ENCODE results near the gene SEC23B.
"Not testable (repeated sequence)": the region's sequence is repeated elsewhere in the genome, so short reads cannot be mapped to it uniquely, and the experiment has no call there.

Gene SEC23B

GRCh38 chr20:18523066-18523465 lies 15.3 kb downstream of the SEC23B start:
- no peak overlapping the region for H3K4me2 ChIP-seq (ENCODE audit: insufficient read depth, low read length, poor library complexity, severe bottlenecking)
- H2BK5ac ChIP-seq (ENCODE audit: low read length) = no peak overlapping the region
- H3K4me1 ChIP-seq (ENCODE audit: control insufficient read depth in 2 of 2, insufficient read depth in 1 of 2, low read depth in 1 of 2, low read length in 2 of 2) = no peaks in the 10 kb centered on the region
- H3K27me3 ChIP-seq (ENCODE audit: control insufficient read depth in 3 of 3, insufficient read depth in 3 of 3, low read depth in 1 of 3, low read length in 3 of 3) = no peaks in the 10 kb centered on the region
- no peak overlapping the region for H3K14ac ChIP-seq (ENCODE audit: low read length)
- H2BK12ac ChIP-seq (ENCODE audit: low read length) = no peak overlapping the region
- H3K18ac ChIP-seq (ENCODE audit: low read length) = no peak overlapping the region
- no peak overlapping the region for H2AK5ac ChIP-seq (ENCODE audit: low read depth, low read length)
- no peaks in the 10 kb centered on the region for H3K9me3 ChIP-seq (replicated peaks in 1 of 2; ENCODE audit: control insufficient read depth in 2 of 2, insufficient read depth in 1 of 2, low read depth in 1 of 2, low read length in 2 of 2)
- no peak overlapping the region for H4K91ac ChIP-seq (ENCODE audit: low read depth, low read length, poor library complexity)
- no peak for DNase-seq (ENCODE audit: low spot score)
- no peak overlapping the region for H3K4me3 ChIP-seq (ENCODE audit: low read length in 2 of 2)
- no peak overlapping the region for H3K9ac ChIP-seq (ENCODE audit: low read depth, low read length, poor library complexity)
- no peak overlapping the region for H2AFZ ChIP-seq (ENCODE audit: low read length)
- H3K4ac ChIP-seq (ENCODE audit: low read length) = no peak overlapping the region
- H2BK120ac ChIP-seq (ENCODE audit: low read depth, low read length) = no peak overlapping the region
- H2BK15ac ChIP-seq (ENCODE audit: low read length) = no peak overlapping the region
- H3K23ac ChIP-seq (ENCODE audit: low read depth, low read length, poor library complexity) = no peak overlapping the region
- no CpG with 5 or more reads among the region's 2 CpGs for WGBS, 2 donors (ENCODE audit: extremely low coverage in 2 of 2, insufficient read length in 2 of 2, insufficient replicate concordance in 1 of 2)
- H3K79me1 ChIP-seq (ENCODE audit: low read depth, low read length) = no peaks in the 10 kb centered on the region
- H4K8ac ChIP-seq (ENCODE audit: low read depth, low read length) = no peak overlapping the region
- H3K36me3 ChIP-seq (replicated peaks in 1 of 2; ENCODE audit: control insufficient read depth in 2 of 2, insufficient read depth in 2 of 2, low read length in 2 of 2) = peaks cover 16 to 54% of the 10 kb centered on the region in 2 donors
- no peak overlapping the region for H3K27ac ChIP-seq (replicated peaks; ENCODE audit: low read length)

- Histone ChIP-seq H3K4ac (ENCODE audit: low read length) (no peak overlapping the region), H2BK12ac (ENCODE audit: low read length) (no peak overlapping the region), H3K79me1 (ENCODE audit: low read depth, low read length) (no peaks in the 10 kb centered on the region), H4K8ac (ENCODE audit: low read depth, low read length) (no peak overlapping the region), H2BK120ac (ENCODE audit: low read depth, low read length) (no peak overlapping the region), H3K4me3 (ENCODE audit: low read length in 2 of 2) (no peak overlapping the region), H3K14ac (ENCODE audit: low read length) (no peak overlapping the region), H2AFZ (ENCODE audit: low read length) (no peak overlapping the region), H2BK15ac (ENCODE audit: low read length) (no peak overlapping the region), H3K4me1 (ENCODE audit: control insufficient read depth in 2 of 2, insufficient read depth in 1 of 2, low read depth in 1 of 2, low read length in 2 of 2) (no peaks in the 10 kb centered on the region), H4K91ac (ENCODE audit: low read depth, low read length, poor library complexity) (no peak overlapping the region), H3K27me3 (ENCODE audit: control insufficient read depth in 3 of 3, insufficient read depth in 3 of 3, low read depth in 1 of 3, low read length in 3 of 3) (no peaks in the 10 kb centered on the region), H3K36me3 (replicated peaks in 1 of 2; ENCODE audit: control insufficient read depth in 2 of 2, insufficient read depth in 2 of 2, low read length in 2 of 2) (peaks cover 23 to 70% of the 10 kb centered on the region in 2 donors), H3K9me3 (replicated peaks in 1 of 2; ENCODE audit: control insufficient read depth in 2 of 2, insufficient read depth in 1 of 2, low read depth in 1 of 2, low read length in 2 of 2) (peaks cover 0 to 2% of the 10 kb centered on the region in 2 donors), H2AK5ac (ENCODE audit: low read depth, low read length) (no peak overlapping the region), H3K27ac (replicated peaks; ENCODE audit: low read length) (no peak overlapping the region), H3K18ac (ENCODE audit: low read length) (no peak overlapping the region), H3K23ac (ENCODE audit: low read depth, low read length, poor library complexity) (no peak overlapping the region), H3K9ac (ENCODE audit: low read depth, low read length, poor library complexity) (no peak overlapping the region), H3K4me2 (ENCODE audit: insufficient read depth, low read length, poor library complexity, severe bottlenecking) (no peak overlapping the region), H2BK5ac (ENCODE audit: low read length) (no peak overlapping the region)
- no CpG with 5 or more reads among the region's 1 CpG for WGBS, 2 donors (ENCODE audit: extremely low coverage in 2 of 2, insufficient read length in 2 of 2, insufficient replicate concordance in 1 of 2)
- no peak for DNase-seq (ENCODE audit: low spot score)
These were observed 16.9 kb downstream of the SEC23B start for GRCh38 chr20:18524646-18525045.

- not testable (repeated sequence) for H3K27me3 ChIP-seq (ENCODE audit: control insufficient read depth in 3 of 3, insufficient read depth in 3 of 3, low read depth in 1 of 3, low read length in 3 of 3); H4K91ac ChIP-seq (ENCODE audit: low read depth, low read length, poor library complexity); H3K27ac ChIP-seq (replicated peaks; ENCODE audit: low read length); H3K18ac ChIP-seq (ENCODE audit: low read length); H4K8ac ChIP-seq (ENCODE audit: low read depth, low read length); H3K14ac ChIP-seq (ENCODE audit: low read length); H2BK15ac ChIP-seq (ENCODE audit: low read length); H3K79me1 ChIP-seq (ENCODE audit: low read depth, low read length); H3K4me3 ChIP-seq (ENCODE audit: low read length in 2 of 2); H3K4me2 ChIP-seq (ENCODE audit: insufficient read depth, low read length, poor library complexity, severe bottlenecking); H2AK5ac ChIP-seq (ENCODE audit: low read depth, low read length); H2BK12ac ChIP-seq (ENCODE audit: low read length); H3K9ac ChIP-seq (ENCODE audit: low read depth, low read length, poor library complexity); DNase-seq (ENCODE audit: low spot score); H2BK120ac ChIP-seq (ENCODE audit: low read depth, low read length); H3K4ac ChIP-seq (ENCODE audit: low read length); H3K23ac ChIP-seq (ENCODE audit: low read depth, low read length, poor library complexity); H2BK5ac ChIP-seq (ENCODE audit: low read length); H2AFZ ChIP-seq (ENCODE audit: low read length); H3K9me3 ChIP-seq (replicated peaks in 1 of 2; ENCODE audit: control insufficient read depth in 2 of 2, insufficient read depth in 1 of 2, low read depth in 1 of 2, low read length in 2 of 2); H3K4me1 ChIP-seq (ENCODE audit: control insufficient read depth in 2 of 2, insufficient read depth in 1 of 2, low read depth in 1 of 2, low read length in 2 of 2)
- no CpG with 5 or more reads among the region's 14 CpGs for WGBS, 2 donors (ENCODE audit: extremely low coverage in 2 of 2, insufficient read length in 2 of 2, insufficient replicate concordance in 1 of 2)
- peaks cover 31 to 83% of the 10 kb centered on the region in 2 donors for H3K36me3 ChIP-seq (replicated peaks in 1 of 2; ENCODE audit: control insufficient read depth in 2 of 2, insufficient read depth in 2 of 2, low read length in 2 of 2)
These were observed 19.0 kb downstream of the SEC23B start for GRCh38 chr20:18526761-18527160.

GRCh38 chr20:18527339-18527738 lies 19.6 kb downstream of the SEC23B start:
- no peak overlapping the region for H2BK15ac ChIP-seq (ENCODE audit: low read length)
- no peak overlapping the region for H2AFZ ChIP-seq (ENCODE audit: low read length)
- peaks cover 31 to 85% of the 10 kb centered on the region in 2 donors for H3K36me3 ChIP-seq (replicated peaks in 1 of 2; ENCODE audit: control insufficient read depth in 2 of 2, insufficient read depth in 2 of 2, low read length in 2 of 2)

More at GRCh38 chr20:18527339-18527738, 19.6 kb downstream of the SEC23B start:
- no peak overlapping the region for H2BK5ac ChIP-seq (ENCODE audit: low read length)
- no peak overlapping the region for H2BK12ac ChIP-seq (ENCODE audit: low read length)
- no peaks in the 10 kb centered on the region for H3K4me1 ChIP-seq (ENCODE audit: control insufficient read depth in 2 of 2, insufficient read depth in 1 of 2, low read depth in 1 of 2, low read length in 2 of 2)
- H2BK120ac ChIP-seq (ENCODE audit: low read depth, low read length) = no peak overlapping the region
- no peak overlapping the region for H3K9ac ChIP-seq (ENCODE audit: low read depth, low read length, poor library complexity)
- H4K91ac ChIP-seq (ENCODE audit: low read depth, low read length, poor library complexity) = no peak overlapping the region
- no peak for DNase-seq (ENCODE audit: low spot score)
- WGBS, 2 donors (ENCODE audit: extremely low coverage in 2 of 2, insufficient read length in 2 of 2, insufficient replicate concordance in 1 of 2) = no CpG with 5 or more reads among the region's 2 CpGs
- no peak overlapping the region for H3K23ac ChIP-seq (ENCODE audit: low read depth, low read length, poor library complexity)
- H3K27me3 ChIP-seq (ENCODE audit: control insufficient read depth in 3 of 3, insufficient read depth in 3 of 3, low read depth in 1 of 3, low read length in 3 of 3) = no peaks in the 10 kb centered on the region
- no peak overlapping the region for H3K4me2 ChIP-seq (ENCODE audit: insufficient read depth, low read length, poor library complexity, severe bottlenecking)
- H3K4ac ChIP-seq (ENCODE audit: low read length) = no peak overlapping the region
- no peak overlapping the region for H2AK5ac ChIP-seq (ENCODE audit: low read depth, low read length)
- no peak overlapping the region for H4K8ac ChIP-seq (ENCODE audit: low read depth, low read length)
- H3K18ac ChIP-seq (ENCODE audit: low read length) = no peak overlapping the region
- peaks cover 0 to 2% of the 10 kb centered on the region in 2 donors for H3K9me3 ChIP-seq (replicated peaks in 1 of 2; ENCODE audit: control insufficient read depth in 2 of 2, insufficient read depth in 1 of 2, low read depth in 1 of 2, low read length in 2 of 2)
- H3K79me1 ChIP-seq (ENCODE audit: low read depth, low read length) = no peaks in the 10 kb centered on the region
- H3K27ac ChIP-seq (replicated peaks; ENCODE audit: low read length) = no peak overlapping the region
- H3K4me3 ChIP-seq (ENCODE audit: low read length in 2 of 2) = no peak overlapping the region
- no peak overlapping the region for H3K14ac ChIP-seq (ENCODE audit: low read length)
